Stomach (tissue), 4 donors: Measurements from ENCODE around the gene ADGRG2.

Experiments used
- EP300 ChIP-seq: sonication (generic); formaldehyde crosslinking; IDR thresholded peaks from one replicate; pipeline ENCODE4 v1.6.1; 2017; ENCODE audit warnings: antibody characterized with exemption
- POLR2AphosphoS5 ChIP-seq, 3 donors: sonication (generic); formaldehyde crosslinking; IDR thresholded peaks; one replicate each; pipeline ENCODE4 v1.6.1; 2016; ENCODE audit warnings: antibody characterized with exemption in 3 of 3
- TF ChIP-seq, protein P1 (sequence below), 7 experiments: fragments of 450-650 bp in 4 of 7; fragments of 200-600 bp in 3 of 7; sonication (generic) in 3 of 7; IDR thresholded peaks; one replicate each; pipeline ENCODE4 v1.5.1; 2016 to 2019; ENCODE audit warnings: antibody characterized with exemption in 7 of 7, control low read depth in 2 of 7, mild to moderate bottlenecking in 1 of 7

DNA sequence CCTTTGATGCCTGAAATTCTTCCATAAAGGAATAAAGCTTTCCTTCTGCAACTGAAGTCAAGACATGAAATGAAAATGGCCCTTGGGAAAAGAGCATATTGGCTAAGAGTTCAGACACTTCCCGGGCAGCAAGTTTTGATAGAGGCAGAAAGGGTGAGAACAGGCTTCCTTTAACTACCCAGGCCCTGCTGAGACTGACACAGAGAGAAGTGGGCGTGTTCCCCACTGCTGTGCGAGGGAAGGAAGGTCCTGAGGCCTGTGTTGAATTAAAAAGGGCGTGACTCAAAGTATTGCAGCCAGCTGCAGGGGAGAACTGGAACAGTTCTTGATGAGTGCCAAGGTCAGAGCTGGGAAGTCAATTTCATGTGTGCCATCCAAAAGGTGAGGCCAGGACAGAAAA lies 33.9 kb upstream of the ADGRG2 start:
- TF ChIP-seq, protein P1, sequence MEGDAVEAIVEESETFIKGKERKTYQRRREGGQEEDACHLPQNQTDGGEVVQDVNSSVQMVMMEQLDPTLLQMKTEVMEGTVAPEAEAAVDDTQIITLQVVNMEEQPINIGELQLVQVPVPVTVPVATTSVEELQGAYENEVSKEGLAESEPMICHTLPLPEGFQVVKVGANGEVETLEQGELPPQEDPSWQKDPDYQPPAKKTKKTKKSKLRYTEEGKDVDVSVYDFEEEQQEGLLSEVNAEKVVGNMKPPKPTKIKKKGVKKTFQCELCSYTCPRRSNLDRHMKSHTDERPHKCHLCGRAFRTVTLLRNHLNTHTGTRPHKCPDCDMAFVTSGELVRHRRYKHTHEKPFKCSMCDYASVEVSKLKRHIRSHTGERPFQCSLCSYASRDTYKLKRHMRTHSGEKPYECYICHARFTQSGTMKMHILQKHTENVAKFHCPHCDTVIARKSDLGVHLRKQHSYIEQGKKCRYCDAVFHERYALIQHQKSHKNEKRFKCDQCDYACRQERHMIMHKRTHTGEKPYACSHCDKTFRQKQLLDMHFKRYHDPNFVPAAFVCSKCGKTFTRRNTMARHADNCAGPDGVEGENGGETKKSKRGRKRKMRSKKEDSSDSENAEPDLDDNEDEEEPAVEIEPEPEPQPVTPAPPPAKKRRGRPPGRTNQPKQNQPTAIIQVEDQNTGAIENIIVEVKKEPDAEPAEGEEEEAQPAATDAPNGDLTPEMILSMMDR (IDR thresholded peaks at IDR 0.05), result no peak
- TF ChIP-seq EP300, result no peak
- TF ChIP-seq POLR2AphosphoS5 (IDR thresholded peaks at IDR 0.05), result no peak
